A549 (cell line): Measurements from ENCODE around the gene HEG1. TPM values are rescaled to one million over a fixed set of nuclear protein-coding genes. Genes with fewer than 3 reads are reported as not detected.
"Not testable (repeated sequence)": the region's sequence is repeated elsewhere in the genome, so short reads cannot be mapped to it uniquely, and the experiment has no call there.

Experiments
- ATAC-seq, 2 experiments: fragments of 200-7000 bp in 1 of 2; fragments of >200 bp in 1 of 2; cut with Nextera tagmentation in 1 of 2; cut with Tn5 transposase in 1 of 2; 3 replicates each; pipeline versions ENCODE4 v1.8.0 to v1.9.1; 2018 to 2020; ENCODE audit warnings: mild to moderate bottlenecking in 1 of 2, moderate library complexity in 1 of 2
- CTCF ChIA-PET: fragments of 300-600 bp; sonication (Branson Sonifier 250); formaldehyde crosslinking; extraction: SDS; loops from one replicate; lab custom pipeline; 2021; ENCODE audit warnings: antibody characterized with exemption, inconsistent platforms; lab: Yijun Ruan, JAX
- POLR2A ChIA-PET: fragments of 350-600 bp; formaldehyde crosslinking; extraction: SDS; loops from one replicate; lab custom pipeline; 2021; ENCODE audit warnings: antibody characterized with exemption, inconsistent platforms; lab: Yijun Ruan, JAX
- DNase-seq, 2 experiments: peaks; one replicate each; pipeline versions ENCODE4 v3.0.0 to v3.0.0-alpha.2; 2011 to 2016; ENCODE audit warnings: low read depth in 1 of 2, low spot score in 1 of 2
- FAIRE-seq: peaks from 2 replicates; lab custom pipeline; 2011; peaks lifted over from hg19 to GRCh38; lab: Jason Lieb, UNC
- H3K27ac ChIP-seq, 2 experiments: fragments of >200 bp; sonication (Bioruptor Twin); formaldehyde crosslinking; 3 replicates each; pipeline ENCODE4 v1.5.1; 2016 to 2017
- H3K4me1 ChIP-seq: fragments of >200 bp; sonication (Bioruptor Twin); formaldehyde crosslinking; 3 replicates; pipeline ENCODE4 v1.6.1; 2016
- H3K4me2 ChIP-seq: fragments of >200 bp; sonication (Bioruptor Twin); formaldehyde crosslinking; 3 replicates; pipeline ENCODE4 v1.6.1; 2016
- H3K4me3 ChIP-seq: fragments of >200 bp; sonication (Bioruptor Twin); formaldehyde crosslinking; 3 replicates; pipeline ENCODE4 v1.5.1; 2016
- H3K9me3 ChIP-seq: fragments of >200 bp; sonication (Bioruptor Twin); formaldehyde crosslinking; 3 replicates; pipeline ENCODE4 v1.6.1; 2016
- CBX8 ChIP-seq: fragments of 200-600 bp; sonication (generic); IDR thresholded peaks from 2 replicates; pipeline ENCODE4 v1.6.1; 2016
- CHD4 ChIP-seq: fragments of 200-600 bp; sonication (generic); IDR thresholded peaks from 2 replicates; pipeline ENCODE4 v1.6.1; 2016; ENCODE audit warnings: antibody characterized with exemption, mild to moderate bottlenecking, borderline replicate concordance
- EHMT2 ChIP-seq: fragments of 200-600 bp; sonication (generic); IDR thresholded peaks from 2 replicates; pipeline ENCODE4 v1.6.1; 2016; ENCODE audit warnings: antibody characterized with exemption, low read depth, mild to moderate bottlenecking, moderate library complexity
- FOSL2 ChIP-seq, 2 experiments: fragments of 450-650 bp in 1 of 2; fragments of >200 bp in 1 of 2; sonication (Bioruptor Twin) in 1 of 2; formaldehyde crosslinking; IDR thresholded peaks; 2 replicates each; pipeline versions ENCODE4 v1.5.0 to v1.6.1; 2016 to 2020; ENCODE audit warnings: mild to moderate bottlenecking in 1 of 2, moderate library complexity in 1 of 2
- GATA3 ChIP-seq: IDR thresholded peaks from 2 replicates; pipeline ENCODE4 v1.6.1; 2012; ENCODE audit warnings: borderline replicate concordance
- HOXB13 ChIP-seq: fragments of 250-450 bp; sonication (Bioruptor Pico); IDR thresholded peaks from 2 replicates; pipeline ENCODE4 v1.5.0; 2020; ENCODE audit warnings: low read depth, mild to moderate bottlenecking, moderate library complexity
- HOXB5 ChIP-seq: fragments of 250-450 bp; sonication (Bioruptor Pico); IDR thresholded peaks from 2 replicates; pipeline ENCODE4 v1.5.0; 2020; ENCODE audit warnings: mild to moderate bottlenecking, moderate library complexity
- KDM1A ChIP-seq: fragments of 200-600 bp; sonication (generic); IDR thresholded peaks from 2 replicates; pipeline ENCODE4 v1.6.1; 2016; ENCODE audit warnings: low read depth, mild to moderate bottlenecking
- MAZ ChIP-seq: fragments of 150-350 bp; IDR thresholded peaks from 2 replicates; pipeline ENCODE4 v1.6.1; 2014; ENCODE audit warnings: antibody characterized with exemption, low read depth, low read length, borderline replicate concordance
- NR3C1 ChIP-seq: fragments of >200 bp; sonication (Bioruptor Twin); formaldehyde crosslinking; IDR thresholded peaks from 3 replicates; pipeline ENCODE4 v1.6.1; 2017
- POLR2AphosphoS2 ChIP-seq: conservative IDR thresholded peaks from 2 replicates; pipeline ENCODE4 v1.6.1; 2012; ENCODE audit warnings: low read length, improper control_type of control experiment, inconsistent platforms
- RARB ChIP-seq: fragments of 250-450 bp; sonication (Bioruptor Pico); IDR thresholded peaks from 2 replicates; pipeline ENCODE4 v1.8.0; 2021; ENCODE audit warnings: mild to moderate bottlenecking, moderate library complexity
- ZC3H11A ChIP-seq: fragments of 450-650 bp; IDR thresholded peaks from 2 replicates; pipeline ENCODE4 v1.6.1; 2014; ENCODE audit warnings: antibody characterized with exemption, mild to moderate bottlenecking
- WGBS: methylation state at CpG from one replicate; pipeline ENCODE4 v1.1.6; 2017; ENCODE audit errors: missing lambda C conversion rate; 5-methylcytosine and 5-hydroxymethylcytosine counted together
- polyA plus RNA-seq, 4 experiments: library from polyadenylated mRNA; depleted of rRNA in 3 of 4; stranded (reverse); fragments of >200 nt; fragmentation: RNase III in 1 of 4; extraction: RNeasy Plus Mini Kit Qiagen cat#74134 plus additional on column Dnase treatment in 1 of 4; gene quantifications; 2 replicates in 3 of 4; 3 replicates in 1 of 4; pipeline ENCODE4 v1.2.3, GENCODE V29; 2011 to 2017
- TF ChIP-seq, protein P1 (sequence below): IDR thresholded peaks from 2 replicates; pipeline ENCODE4 v1.6.1; 2012
- TF ChIP-seq, protein P2 (sequence below): fragments of 200-600 bp; sonication (generic); IDR thresholded peaks from 2 replicates; pipeline ENCODE4 v1.6.1; 2016; ENCODE audit warnings: antibody characterized with exemption, mild to moderate bottlenecking, moderate library complexity

Gene HEG1
- polyA plus RNA-seq, 2 of the 4 experiments (the other 2 are of a cell fraction) = 5.4 to 5.6 TPM

DNA sequence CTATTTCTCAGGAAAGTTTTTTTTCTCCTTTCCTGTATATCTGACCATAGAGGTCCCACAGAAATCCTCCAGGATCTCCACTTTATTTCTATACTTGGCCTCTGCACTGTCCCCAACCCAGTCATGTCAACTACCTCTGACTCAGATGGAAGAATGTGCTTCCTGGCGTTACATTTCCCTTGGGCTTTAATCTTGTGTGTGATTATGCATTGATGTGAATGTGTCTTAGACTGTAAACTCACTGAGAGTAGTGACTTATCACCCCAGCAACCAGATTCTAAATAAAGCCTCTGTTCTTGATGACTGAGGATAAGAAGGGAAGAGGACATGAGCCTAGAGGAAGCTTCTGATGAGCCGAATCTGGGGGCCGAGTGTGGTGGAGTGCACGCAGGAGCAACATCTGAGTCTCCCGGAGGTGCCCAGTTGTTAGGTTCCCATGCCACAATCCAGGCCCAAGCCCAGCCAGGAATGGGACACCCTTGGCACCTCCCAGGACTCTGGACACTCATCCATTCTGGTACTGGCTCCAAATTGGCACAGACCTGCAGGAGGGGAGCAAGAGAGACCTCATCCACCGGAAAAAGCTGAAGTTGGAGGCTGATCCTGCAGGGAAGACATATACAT lies 32.1 kb upstream of the HEG1 start (continued):
- TF ChIP-seq KDM1A = no peak
- no peak for TF ChIP-seq HOXB13
- no peak for TF ChIP-seq EHMT2

DNA sequence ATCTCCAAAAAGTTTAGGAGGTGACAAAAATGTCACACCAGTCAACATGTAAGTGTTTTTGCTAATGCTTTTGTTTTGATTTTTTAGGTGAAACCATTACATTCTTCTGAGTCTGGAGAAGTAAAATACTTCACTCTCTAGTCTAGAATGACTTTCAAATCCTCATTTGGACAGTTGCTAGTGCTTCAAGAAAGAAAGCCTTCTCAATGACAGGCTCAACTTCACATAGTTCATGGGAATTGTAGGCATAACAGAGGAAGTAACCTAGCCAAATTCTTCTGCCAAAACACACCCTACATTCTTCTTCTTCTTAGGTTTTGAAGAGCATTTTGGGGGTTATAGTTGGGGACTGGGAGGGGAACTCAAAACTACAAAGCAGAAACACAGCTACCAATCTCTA lies 29.4 kb upstream of the HEG1 start:
- Histone ChIP-seq H3K4me2 (no peak overlapping the region), H3K4me1 (peaks cover 10% of the 10 kb centered on the region), H3K27ac (no peak overlapping the region), H3K4me3 (no peak overlapping the region), H3K9me3 (no peaks in the 10 kb centered on the region)
- ChIA-PET CTCF (interaction anchor here (1.2 kb wide), 1 partner anchor 88 kb away, joined by 3 read pairs; no protein-coding TSS in a partner anchor), POLR2A (no interaction called here)
- FAIRE-seq = no peak
- TF ChIP-seq CBX8 (no peak), ZC3H11A (no peak), CHD4 (no peak), POLR2AphosphoS2 (no peak), HOXB5 (CRISPR knock-in tag) (no peak), RARB (CRISPR knock-in tag) (no peak)
- TF ChIP-seq, protein P1, sequence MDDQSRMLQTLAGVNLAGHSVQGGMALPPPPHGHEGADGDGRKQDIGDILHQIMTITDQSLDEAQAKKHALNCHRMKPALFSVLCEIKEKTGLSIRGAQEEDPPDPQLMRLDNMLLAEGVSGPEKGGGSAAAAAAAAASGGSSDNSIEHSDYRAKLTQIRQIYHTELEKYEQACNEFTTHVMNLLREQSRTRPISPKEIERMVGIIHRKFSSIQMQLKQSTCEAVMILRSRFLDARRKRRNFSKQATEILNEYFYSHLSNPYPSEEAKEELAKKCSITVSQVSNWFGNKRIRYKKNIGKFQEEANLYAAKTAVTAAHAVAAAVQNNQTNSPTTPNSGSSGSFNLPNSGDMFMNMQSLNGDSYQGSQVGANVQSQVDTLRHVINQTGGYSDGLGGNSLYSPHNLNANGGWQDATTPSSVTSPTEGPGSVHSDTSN = no peak
- no peak for ATAC-seq
- DNase-seq = no peak

DNA sequence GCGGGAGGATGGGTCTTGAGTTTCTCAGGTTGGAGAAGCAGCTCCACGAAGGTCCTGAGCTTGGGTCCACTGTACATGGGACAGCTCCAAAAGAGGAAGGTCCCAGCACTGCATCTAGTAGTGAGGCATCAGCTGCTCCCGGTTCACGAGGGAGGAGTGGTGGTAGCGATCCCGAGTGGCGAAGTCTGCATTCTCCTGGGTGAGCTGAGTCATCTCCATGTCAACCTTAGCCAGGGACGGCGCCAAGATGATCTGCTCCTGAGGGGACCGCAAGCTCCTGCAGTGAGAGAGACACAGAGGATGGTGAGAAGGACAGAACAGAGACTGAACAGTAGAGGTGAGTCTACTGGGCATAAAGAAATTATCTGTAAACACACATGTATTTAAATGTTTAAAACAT lies 28.0 kb upstream of the HEG1 start:
- TF ChIP-seq MAZ (no peak), FOSL2 (IDR thresholded peaks at IDR 0.05) (no peak), FOSL2 (CRISPR knock-in tag; IDR thresholded peaks at IDR 0.05) (0 out of 2 replicates have a peak, but pooled peaks have one; percentile 8), NR3C1 (no peak), GATA3 (no peak), CHD4 (no peak)
- TF ChIP-seq, protein P2, sequence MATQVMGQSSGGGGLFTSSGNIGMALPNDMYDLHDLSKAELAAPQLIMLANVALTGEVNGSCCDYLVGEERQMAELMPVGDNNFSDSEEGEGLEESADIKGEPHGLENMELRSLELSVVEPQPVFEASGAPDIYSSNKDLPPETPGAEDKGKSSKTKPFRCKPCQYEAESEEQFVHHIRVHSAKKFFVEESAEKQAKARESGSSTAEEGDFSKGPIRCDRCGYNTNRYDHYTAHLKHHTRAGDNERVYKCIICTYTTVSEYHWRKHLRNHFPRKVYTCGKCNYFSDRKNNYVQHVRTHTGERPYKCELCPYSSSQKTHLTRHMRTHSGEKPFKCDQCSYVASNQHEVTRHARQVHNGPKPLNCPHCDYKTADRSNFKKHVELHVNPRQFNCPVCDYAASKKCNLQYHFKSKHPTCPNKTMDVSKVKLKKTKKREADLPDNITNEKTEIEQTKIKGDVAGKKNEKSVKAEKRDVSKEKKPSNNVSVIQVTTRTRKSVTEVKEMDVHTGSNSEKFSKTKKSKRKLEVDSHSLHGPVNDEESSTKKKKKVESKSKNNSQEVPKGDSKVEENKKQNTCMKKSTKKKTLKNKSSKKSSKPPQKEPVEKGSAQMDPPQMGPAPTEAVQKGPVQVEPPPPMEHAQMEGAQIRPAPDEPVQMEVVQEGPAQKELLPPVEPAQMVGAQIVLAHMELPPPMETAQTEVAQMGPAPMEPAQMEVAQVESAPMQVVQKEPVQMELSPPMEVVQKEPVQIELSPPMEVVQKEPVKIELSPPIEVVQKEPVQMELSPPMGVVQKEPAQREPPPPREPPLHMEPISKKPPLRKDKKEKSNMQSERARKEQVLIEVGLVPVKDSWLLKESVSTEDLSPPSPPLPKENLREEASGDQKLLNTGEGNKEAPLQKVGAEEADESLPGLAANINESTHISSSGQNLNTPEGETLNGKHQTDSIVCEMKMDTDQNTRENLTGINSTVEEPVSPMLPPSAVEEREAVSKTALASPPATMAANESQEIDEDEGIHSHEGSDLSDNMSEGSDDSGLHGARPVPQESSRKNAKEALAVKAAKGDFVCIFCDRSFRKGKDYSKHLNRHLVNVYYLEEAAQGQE = no peak
- no peak overlapping the region for H3K4me3 ChIP-seq
- ChIA-PET CTCF (interaction anchor here (1.0 to 1.3 kb wide), 4 partner anchors 9 to 87 kb away, joined by 3 to 7 read pairs (median 3); no protein-coding TSS in a partner anchor), POLR2A (interaction anchor here (1.3 kb wide), 1 partner anchor 21 kb away, joined by 8 read pairs; no protein-coding TSS in a partner anchor)
- H3K27ac ChIP-seq = peak overlapping the region in 1 of 2 experiments; percentile 57; a peak in 2 of 6 replicates
- no peaks in the 10 kb centered on the region for H3K9me3 ChIP-seq
- peaks cover 22% of the 10 kb centered on the region for H3K4me1 ChIP-seq
- FAIRE-seq (no peak), ATAC-seq (peak; percentile 50 to 71; a peak in 3 of 6 replicates), DNase-seq (peak; percentile 21 to 27)
- peak overlapping the region; percentile 51 for H3K4me2 ChIP-seq
- 24% methylated on average over 10 of the region's 10 CpGs for WGBS

DNA sequence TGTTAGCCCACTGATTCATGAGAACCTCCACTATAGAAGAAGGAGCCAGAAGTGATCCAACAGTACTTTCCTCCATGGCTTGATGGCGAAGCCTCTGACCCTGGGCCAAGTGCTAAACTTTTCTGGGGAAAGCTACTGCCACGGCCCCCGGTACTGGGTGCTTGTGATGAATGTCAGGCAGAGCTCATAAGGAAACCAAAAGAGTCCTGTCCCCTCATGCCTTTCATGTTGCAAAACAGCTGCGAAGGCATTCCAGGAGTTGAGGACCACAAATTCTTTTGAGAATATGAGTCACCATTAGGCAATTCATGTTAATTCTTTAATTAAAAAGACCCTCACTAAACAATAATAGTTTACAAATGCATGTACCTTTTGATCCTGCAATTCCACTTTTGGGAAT lies 26.5 kb upstream of the HEG1 start:
- WGBS = 61% methylated on average over 4 of the region's 4 CpGs
- H3K9me3 ChIP-seq, H3K4me2 ChIP-seq, H3K27ac ChIP-seq, POLR2A ChIA-PET, H3K4me3 ChIP-seq, ATAC-seq, FAIRE-seq, CTCF ChIA-PET, DNase-seq: not testable (repeated sequence)
- peaks cover 22% of the 10 kb centered on the region for H3K4me1 ChIP-seq
